Panc1 (cell line): ENCODE measurements around the gene INCENP. TPM values are rescaled to one million over a fixed set of nuclear protein-coding genes. Genes with fewer than 3 reads are reported as not detected.

ENCODE experiments used
- ATAC-seq: fragments of 200-7000 bp; cut with Tn5 transposase; 2 replicates; pipeline ENCODE4 v1.9.1; 2020; ENCODE audit warnings: mild to moderate bottlenecking, moderate library complexity
- BruUV-seq: library from RNA; stranded (reverse); fragments of 400-500 nt; replicated peaks from 2 replicates; lab custom pipeline; 2021; lab: Mats Ljungman, UMichigan
- CTCF ChIA-PET: fragments of 300-600 bp; sonication (Branson Sonifier 250); formaldehyde crosslinking; loops from one replicate; lab custom pipeline; 2022; ENCODE audit warnings: antibody characterized with exemption; lab: Charles Lee
- POLR2A ChIA-PET: fragments of 300-600 bp; sonication (Branson Sonifier 250); formaldehyde crosslinking; loops from one replicate; lab custom pipeline; 2022; ENCODE audit warnings: antibody characterized with exemption; lab: Charles Lee
- DNase-seq: peaks from one replicate; pipeline ENCODE4 v3.0.0-alpha.2; 2010; ENCODE audit warnings: low read depth, low spot score
- H3K27ac ChIP-seq: 2 replicates; pipeline ENCODE4 v1.5.1; 2011; ENCODE audit warnings: mild to moderate bottlenecking, low read length, inconsistent platforms
- H3K27me3 ChIP-seq: fragments of 200-500 bp; sonication (Bioruptor generic); 2 replicates; pipeline ENCODE4 v1.6.0; 2014; ENCODE audit warnings: low read length, inconsistent platforms; ENCODE audit not compliant: control insufficient read depth, insufficient read depth
- H3K36me3 ChIP-seq: fragments of 200-500 bp; sonication (Bioruptor generic); 2 replicates; pipeline ENCODE4 v1.5.1; 2014; ENCODE audit warnings: inconsistent platforms, mild to moderate bottlenecking, low read length, moderate library complexity; ENCODE audit not compliant: control insufficient read depth, insufficient read depth
- H3K4me1 ChIP-seq: 2 replicates; pipeline ENCODE4 v1.5.1; 2011; ENCODE audit warnings: inconsistent platforms, mild to moderate bottlenecking, low read length, moderate library complexity; ENCODE audit not compliant: control insufficient read depth, insufficient read depth
- H3K4me3 ChIP-seq, 2 experiments: 2 replicates each; pipeline ENCODE4 v1.5.1; 2011 to 2012; ENCODE audit warnings: low read depth in 2 of 2, low read length in 2 of 2, mild to moderate bottlenecking in 2 of 2, inconsistent platforms in 1 of 2, moderate library complexity in 1 of 2
- H3K9me3 ChIP-seq: fragments of 200-500 bp; sonication (Bioruptor generic); 2 replicates; pipeline ENCODE4 v1.5.1; 2014; ENCODE audit warnings: low read depth, mild to moderate bottlenecking, inconsistent platforms, low read length, moderate library complexity; ENCODE audit not compliant: control insufficient read depth, insufficient read depth
- CTCF ChIP-seq: fragments of 450-650 bp; IDR thresholded peaks from 2 replicates; pipeline ENCODE4 v1.5.1; 2017; ENCODE audit warnings: mild to moderate bottlenecking
- POLR2AphosphoS5 ChIP-seq: IDR thresholded peaks from 2 replicates; pipeline ENCODE4 v1.6.1; 2012; ENCODE audit warnings: mild to moderate bottlenecking, low read depth, low read length, moderate library complexity
- REST ChIP-seq, 2 experiments: IDR thresholded peaks; 2 replicates each; pipeline ENCODE4 v1.6.1; 2011 to 2012; ENCODE audit warnings: low read depth in 2 of 2, control low read depth in 1 of 2, low read length in 1 of 2, mild to moderate bottlenecking in 1 of 2, moderate library complexity in 1 of 2; ENCODE audit not compliant: insufficient read depth in 1 of 2
- SIN3A ChIP-seq: IDR thresholded peaks from 2 replicates; pipeline ENCODE4 v1.6.1; 2012; ENCODE audit warnings: low read depth, mild to moderate bottlenecking, low read length, moderate library complexity, borderline replicate concordance; ENCODE audit not compliant: insufficient read depth
- TCF7L2 ChIP-seq: IDR thresholded peaks from 2 replicates; pipeline ENCODE4 v1.6.1; 2011; ENCODE audit warnings: mild to moderate bottlenecking, low read depth, low read length, inconsistent platforms
- in situ Hi-C: cut with HindIII; loops from 2 replicates; pipeline ENCODE4 v1.10.0; 2016; ENCODE audit warnings: low sequenced_read_pairs, low pct_unique_long_range_greater_than_20kb
- intact Hi-C: fragments of 100-400 bp; cut with micrococcal nuclease; formaldehyde crosslinking; loops from one replicate; pipeline ENCODE4 v1.10.0; 2022; ENCODE audit not compliant: unreplicated experiment
- total RNA-seq: library from RNA; stranded (reverse); gene quantifications from one replicate; pipeline ENCODE4 v1.2.1, GENCODE V29; 2021; ENCODE audit not compliant: unreplicated experiment

The INCENP gene
- total RNA-seq, 1 experiment from 2014 or later: 81.5 TPM

DNA sequence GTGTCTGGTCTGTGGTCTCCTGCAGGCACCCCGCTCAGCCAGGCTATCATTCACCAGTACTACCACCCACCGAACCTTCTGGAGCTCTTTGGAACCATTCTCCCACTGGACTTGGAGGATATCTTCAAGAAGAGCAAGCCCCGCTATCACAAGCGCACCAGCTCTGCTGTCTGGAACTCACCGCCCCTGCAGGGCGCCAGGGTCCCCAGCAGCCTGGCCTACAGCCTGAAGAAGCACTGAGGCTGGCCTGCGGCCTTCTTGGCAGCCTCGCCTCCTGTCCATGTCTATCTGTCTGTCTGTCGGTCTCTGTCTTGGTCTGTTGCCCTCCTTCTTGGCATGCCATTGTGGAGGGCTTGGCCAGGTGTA, 27.9 kb downstream of the INCENP start:
- no peaks in the 10 kb centered on the region for H3K4me1 ChIP-seq
- no peak overlapping the region for H3K4me3 ChIP-seq
- peaks cover 13% of the 10 kb centered on the region for H3K36me3 ChIP-seq
- no peak for DNase-seq
- in situ Hi-C loops: no loop called here
- ATAC-seq: no peak
- H3K27me3 ChIP-seq: no peaks in the 10 kb centered on the region
- intact Hi-C loops: no loop called here
- no peak overlapping the region for H3K27ac ChIP-seq
- no TSS peak for BruUV-seq
- POLR2A ChIA-PET: no interaction called here
- H3K9me3 ChIP-seq: no peaks in the 10 kb centered on the region
- CTCF ChIA-PET: no interaction called here
- TF ChIP-seq TCF7L2 (no peak), CTCF (no peak), REST (IDR thresholded peaks at IDR 0.05; ENCODE audit: insufficient read depth in 1 of 2, low read depth in 2 of 2, low read length in 1 of 2) (no peak), POLR2AphosphoS5 (no peak), SIN3A (no peak)

GRCh38 chr11:62152245-62153086, 28.7 kb downstream of the INCENP start:
- Histone ChIP-seq H3K27me3 (no peaks in the 10 kb centered on the region), H3K4me1 (no peaks in the 10 kb centered on the region), H3K9me3 (no peaks in the 10 kb centered on the region), H3K27ac (no peak overlapping the region), H3K4me3 (no peak overlapping the region), H3K36me3 (peaks cover 7% of the 10 kb centered on the region; the same call in 1 of the 2 replicates)
- ATAC-seq (no peak), DNase-seq (no peak)
- BruUV-seq: TSS peak; percentile 74
- in situ Hi-C loops: no loop called here
- POLR2A ChIA-PET: no interaction called here
- intact Hi-C loops: no loop called here
- TF ChIP-seq POLR2AphosphoS5: no peak
- CTCF ChIA-PET: no interaction called here

GRCh38 chr11:62153087-62153395, 29.2 kb downstream of the INCENP start:
- H3K36me3 ChIP-seq: peaks cover 7% of the 10 kb centered on the region; the same call in 1 of the 2 replicates
- intact Hi-C loops: no loop called here
- no peaks in the 10 kb centered on the region for H3K9me3 ChIP-seq
- in situ Hi-C loops: no loop called here
- H3K4me3 ChIP-seq: no peak overlapping the region
- ChIA-PET CTCF (no interaction called here), POLR2A (interaction anchor here (0.6 kb wide), 1 partner anchor 180 kb away, joined by 3 read pairs; no protein-coding TSS in a partner anchor)
- TF ChIP-seq POLR2AphosphoS5: no peak
- TF ChIP-seq SIN3A: no peak
- TF ChIP-seq REST (IDR thresholded peaks at IDR 0.05; ENCODE audit: insufficient read depth in 1 of 2, low read depth in 2 of 2, low read length in 1 of 2): no peak
- TF ChIP-seq TCF7L2: no peak
- TF ChIP-seq CTCF: no peak
- ATAC-seq: no peak
- no peaks in the 10 kb centered on the region for H3K27me3 ChIP-seq
- DNase-seq: no peak
- no peak overlapping the region for H3K27ac ChIP-seq
- no peaks in the 10 kb centered on the region for H3K4me1 ChIP-seq
- no TSS peak for BruUV-seq
